Nucleus accumbens (tissue), 56 donors: ENCODE data around the gene FOLR2.
"Not testable (repeated sequence)": the region's sequence is repeated elsewhere in the genome, so short reads cannot be mapped to it uniquely, and the experiment has no call there.

Source experiments
- DNase-seq, 56 donors: peaks; one replicate each; lab custom pipeline; 2025; lab: John Stamatoyannopoulos, UW

The FOLR2 gene

DNA sequence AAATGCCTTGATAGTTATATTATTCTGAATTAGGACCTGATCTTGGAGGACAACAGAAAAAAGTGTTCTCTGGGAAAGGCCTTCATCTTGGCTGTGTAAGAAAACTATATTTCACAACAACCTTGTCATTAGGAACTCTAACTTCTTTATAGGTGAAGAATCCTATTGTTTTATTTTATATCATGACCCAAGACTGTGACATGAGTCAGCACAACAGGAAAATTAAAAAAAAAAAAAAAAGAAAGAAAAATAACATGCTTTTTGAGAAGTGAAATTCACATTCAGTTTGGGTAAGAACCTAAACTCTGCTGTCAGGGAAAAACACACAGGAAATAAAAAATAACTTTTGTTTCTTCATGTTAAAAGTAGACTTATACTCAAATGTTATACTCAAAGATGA, 11.7 kb upstream of the FOLR2 start:
- no peak for DNase-seq

- not testable (repeated sequence) for DNase-seq
Measured at GRCh38 chr11:72206794-72207193, 9.8 kb upstream of the FOLR2 start.

DNA sequence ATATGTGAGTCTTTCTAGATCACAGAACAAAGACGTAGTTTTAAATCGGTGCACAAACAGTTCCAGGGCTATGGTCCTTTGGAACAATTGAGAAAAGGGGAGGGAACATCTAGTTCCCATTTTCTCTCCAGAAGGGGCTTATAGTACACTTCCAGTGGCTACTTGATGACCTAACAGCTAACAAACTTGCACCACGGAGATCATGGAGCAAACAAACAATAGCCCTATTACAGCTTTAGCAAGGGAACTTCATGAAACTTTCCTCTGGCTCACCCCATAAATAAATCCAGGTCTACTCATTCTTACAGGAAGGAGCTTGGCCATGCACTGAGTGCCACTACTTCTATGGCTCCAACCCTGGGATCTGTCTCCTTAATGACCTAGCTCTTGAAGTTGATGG, 8.3 kb upstream of the FOLR2 start:
- DNase-seq, result no peak

- no peak for DNase-seq
Measured at GRCh38 chr11:72209101-72209500, 7.5 kb upstream of the FOLR2 start.

GRCh38 chr11:72217841-72218240, 1.2 kb downstream of the FOLR2 start:
- DNase-seq, result peak in 1 of 56 donors; percentile 10

DNA sequence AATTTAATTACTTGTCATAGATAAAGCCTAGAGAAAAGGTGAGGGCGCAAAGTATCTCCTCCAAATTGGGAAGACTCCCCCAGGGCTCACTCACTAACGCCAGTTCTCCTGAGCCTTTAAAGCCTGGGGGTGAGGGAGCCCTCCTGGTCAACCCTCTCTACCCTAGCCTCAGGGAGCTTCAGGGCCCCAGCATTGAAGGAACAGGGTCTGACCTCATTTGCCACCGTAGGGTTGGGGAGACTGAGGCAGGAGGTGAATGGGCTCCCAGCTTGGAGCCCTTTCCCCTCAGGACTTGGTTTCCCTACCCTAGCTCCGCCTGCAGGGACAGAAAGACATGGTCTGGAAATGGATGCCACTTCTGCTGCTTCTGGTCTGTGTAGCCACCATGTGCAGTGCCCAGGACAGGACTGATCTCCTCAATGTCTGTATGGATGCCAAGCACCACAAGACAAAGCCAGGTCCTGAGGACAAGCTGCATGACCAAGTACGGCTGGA, 1.7 kb downstream of the FOLR2 start:
- no peak for DNase-seq

GRCh38 chr11:72220696-72221363, 4.2 kb downstream of the FOLR2 start:
- DNase-seq, result peak in 6 of 56 donors; percentile 15 to 46 (median 30)

DNA sequence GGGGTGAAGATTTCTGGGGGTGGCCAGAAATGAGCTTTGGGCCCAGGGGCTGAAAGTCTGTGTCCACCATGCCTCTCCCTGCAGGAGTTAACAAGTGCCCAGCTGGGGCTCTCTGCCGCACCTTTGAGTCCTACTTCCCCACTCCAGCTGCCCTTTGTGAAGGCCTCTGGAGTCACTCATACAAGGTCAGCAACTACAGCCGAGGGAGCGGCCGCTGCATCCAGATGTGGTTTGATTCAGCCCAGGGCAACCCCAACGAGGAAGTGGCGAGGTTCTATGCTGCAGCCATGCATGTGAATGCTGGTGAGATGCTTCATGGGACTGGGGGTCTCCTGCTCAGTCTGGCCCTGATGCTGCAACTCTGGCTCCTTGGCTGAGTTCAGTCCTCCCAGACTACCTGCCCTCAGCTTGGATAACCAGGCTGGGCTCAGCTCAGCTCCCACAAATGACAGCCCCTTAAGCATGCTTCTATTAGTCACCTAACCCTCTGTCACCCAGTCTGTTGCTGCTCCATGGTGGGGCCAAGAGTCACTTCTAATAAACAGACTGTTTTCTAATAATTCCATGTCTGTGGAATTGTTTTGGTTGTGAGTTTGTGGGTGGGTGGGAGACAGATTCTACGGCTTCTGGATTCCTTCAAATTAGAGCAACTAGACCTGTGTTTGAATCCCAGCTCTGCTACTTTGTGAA, 4.9 kb downstream of the FOLR2 start:
- no peak for DNase-seq

DNA sequence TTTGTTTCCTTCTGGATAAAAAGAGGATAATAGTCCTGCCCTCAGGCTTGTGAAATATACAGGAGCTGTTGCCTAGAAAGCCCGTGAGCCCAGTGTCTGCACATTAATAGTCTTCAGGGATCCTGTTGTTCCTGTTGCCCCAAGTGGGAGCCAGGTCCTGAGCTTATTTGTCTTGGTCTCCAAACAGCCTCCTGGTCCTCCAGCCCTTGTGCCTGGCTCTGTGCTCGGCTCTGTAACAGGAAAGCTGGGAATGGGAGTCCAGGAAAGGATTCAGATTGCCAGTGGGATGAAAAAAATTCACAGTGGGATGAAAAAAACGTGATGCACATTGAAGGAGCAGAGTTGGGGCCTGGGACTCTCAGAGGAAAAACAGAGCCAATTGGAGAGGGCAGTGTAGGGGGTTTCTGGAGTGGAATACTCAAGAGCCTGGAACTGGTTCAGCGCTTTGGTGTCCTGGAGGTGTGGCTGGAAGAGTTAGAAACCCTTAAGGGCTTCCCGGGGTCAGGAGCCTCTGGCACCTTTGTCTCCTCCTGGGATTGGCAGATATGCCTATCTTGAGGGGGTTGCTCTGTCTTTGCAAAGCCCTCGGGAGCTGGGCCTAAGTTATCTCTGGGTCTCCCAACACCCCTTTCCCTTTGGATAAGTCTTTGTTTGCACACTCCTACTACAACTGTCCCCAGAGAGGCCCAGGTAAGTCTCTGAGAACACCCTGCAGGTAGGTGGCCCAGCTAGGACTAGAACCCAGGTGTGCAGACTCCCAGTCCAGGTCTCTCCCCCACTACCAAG, 5.7 kb downstream of the FOLR2 start:
- peak in 1 of 56 donors; percentile 34 for DNase-seq

GRCh38 chr11:72222907-72223614, 6.5 kb downstream of the FOLR2 start:
- peak in 54 of 56 donors; percentile 46 to 92 (median 76) for DNase-seq

DNA sequence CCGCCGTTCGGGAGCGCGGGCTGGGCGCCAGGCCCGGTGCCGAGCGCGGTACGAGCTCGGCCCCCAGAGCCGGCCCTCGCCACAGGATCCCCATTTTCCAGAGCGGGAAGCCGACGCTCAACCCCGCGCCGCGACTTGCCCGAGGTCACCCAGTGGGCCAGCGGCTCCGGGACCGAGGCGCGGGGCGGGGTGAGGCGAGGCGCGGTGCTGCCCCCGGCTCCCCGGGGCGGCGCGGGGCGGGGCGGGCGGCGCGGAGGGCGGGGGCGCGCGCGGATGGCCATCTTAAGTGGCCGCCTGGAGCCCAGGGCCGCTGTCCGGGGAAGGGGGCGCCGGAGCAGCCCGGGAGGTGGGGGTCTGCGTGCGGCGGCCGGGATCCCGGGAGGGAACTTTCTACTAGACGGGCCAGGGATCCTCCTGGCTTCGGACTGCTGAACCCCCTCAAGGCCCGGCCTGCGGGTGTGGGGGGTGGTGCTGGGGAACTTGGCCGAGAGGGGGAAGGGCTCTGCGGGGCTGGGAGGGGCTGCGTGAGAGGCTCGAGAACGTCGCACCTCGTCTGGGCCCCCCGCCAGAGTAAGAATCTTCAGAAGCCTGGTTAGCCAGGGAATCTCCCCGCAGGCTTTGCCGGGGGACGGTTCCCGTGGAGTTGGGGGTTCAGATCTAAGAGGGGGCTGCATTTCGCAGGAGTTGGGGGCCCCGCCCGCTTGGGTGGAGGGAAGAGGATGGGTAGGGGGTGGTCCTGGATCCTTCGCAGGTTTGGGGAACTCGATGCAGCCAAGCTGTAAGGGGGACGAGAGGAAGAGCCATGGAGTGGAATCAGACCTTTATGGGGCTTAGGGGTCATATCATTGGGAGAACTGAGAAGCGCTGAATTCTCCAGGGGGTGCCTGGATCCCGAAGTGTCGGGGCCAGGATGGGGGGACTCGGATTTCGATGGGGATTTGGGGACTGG, 7.3 kb downstream of the FOLR2 start:
- DNase-seq, result peak in 35 of 56 donors; percentile 24 to 77 (median 58)

GRCh38 chr11:72224564-72225410, 8.2 kb downstream of the FOLR2 start, which contains the start of gene INPPL1:
INPPL1 (plus strand) TSS chr11:72224767; CDS start chr11:72224985, 218 bp downstream.
- DNase-seq, result peak in 26 of 56 donors; percentile 14 to 74 (median 37)

DNA sequence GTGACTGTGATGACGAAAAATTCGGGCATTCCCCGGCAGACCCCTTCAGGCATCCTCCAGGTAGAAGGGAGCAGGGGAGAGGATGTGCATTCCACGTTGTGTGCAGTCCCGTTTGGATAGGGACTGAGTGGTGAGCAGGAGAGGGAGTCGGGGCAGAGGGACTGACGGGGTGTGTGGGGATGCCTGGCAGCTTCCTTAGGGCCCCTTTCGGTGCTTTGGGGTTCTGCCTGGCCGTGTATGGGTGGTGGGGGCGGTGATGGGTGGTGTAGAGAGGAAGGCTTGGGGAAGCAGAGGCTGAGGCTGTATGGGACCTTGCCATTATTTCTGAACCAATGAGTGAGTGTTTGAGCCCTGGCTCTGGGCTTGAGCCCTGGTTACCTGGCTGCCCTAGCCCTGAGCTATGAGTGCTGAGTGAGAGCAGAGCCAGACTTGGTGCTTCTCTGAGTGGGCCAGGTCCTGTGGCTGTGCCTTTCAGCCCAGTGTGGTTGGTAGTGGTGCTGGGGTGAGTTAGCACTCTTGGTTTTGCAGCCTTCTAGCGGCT, 8.9 kb downstream of the FOLR2 start:
- DNase-seq, result no peak

DNA sequence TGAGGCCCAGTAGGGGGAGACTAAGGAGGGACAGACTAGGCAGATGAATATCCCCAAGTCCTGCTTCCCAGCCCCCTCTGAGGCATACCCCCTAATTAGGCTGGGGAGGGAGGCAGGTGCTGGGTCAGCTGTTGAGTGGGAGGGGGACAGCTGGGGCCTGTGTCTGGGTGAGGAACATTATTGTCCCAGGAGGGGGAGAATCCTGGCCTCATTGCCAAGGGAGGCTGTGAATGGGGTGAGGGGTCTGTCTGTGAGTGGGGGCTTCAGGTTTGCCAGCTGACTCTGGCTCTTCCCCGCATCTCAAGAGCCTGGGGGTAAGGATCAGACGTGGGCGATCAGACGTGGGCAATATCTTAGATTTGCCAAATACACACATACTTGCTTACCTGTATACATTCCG, 10.1 kb downstream of the FOLR2 start:
- DNase-seq, result no peak

GRCh38 chr11:72227316-72228228, 11.0 kb downstream of the FOLR2 start:
- peak in 24 of 56 donors; percentile 8 to 60 (median 39) for DNase-seq

GRCh38 chr11:72228229-72228843, 11.7 kb downstream of the FOLR2 start:
- DNase-seq, result no peak
